ENCODE data around the gene NUCKS1.

GRCh38 chr1:205783904-205784303 is 33.9 kb upstream of the NUCKS1 start:
- no peak for TF ChIP-seq CTCF (conservative IDR thresholded peaks at IDR 0.05; ENCODE audit: low read depth, low read length)
- TF ChIP-seq EZH2phosphoT487 (IDR thresholded peaks at IDR 0.05; ENCODE audit: borderline replicate concordance, low read length): no peak

All from PC-3 (cell line).